HG02884 (cell line): ENCODE measurements around the gene FAM43B.

Experiments used
- ATAC-seq: cut with Tn5 transposase; IDR thresholded peaks from one replicate; pipeline ENCODE4 v1.9.1; 2021; ENCODE audit warnings: mild to moderate bottlenecking, moderate library complexity; ENCODE audit not compliant: unreplicated experiment

The FAM43B gene

GRCh38 chr1:20589331-20590278 is 37.2 kb downstream of the FAM43B start:
- ATAC-seq, result no peak

DNA sequence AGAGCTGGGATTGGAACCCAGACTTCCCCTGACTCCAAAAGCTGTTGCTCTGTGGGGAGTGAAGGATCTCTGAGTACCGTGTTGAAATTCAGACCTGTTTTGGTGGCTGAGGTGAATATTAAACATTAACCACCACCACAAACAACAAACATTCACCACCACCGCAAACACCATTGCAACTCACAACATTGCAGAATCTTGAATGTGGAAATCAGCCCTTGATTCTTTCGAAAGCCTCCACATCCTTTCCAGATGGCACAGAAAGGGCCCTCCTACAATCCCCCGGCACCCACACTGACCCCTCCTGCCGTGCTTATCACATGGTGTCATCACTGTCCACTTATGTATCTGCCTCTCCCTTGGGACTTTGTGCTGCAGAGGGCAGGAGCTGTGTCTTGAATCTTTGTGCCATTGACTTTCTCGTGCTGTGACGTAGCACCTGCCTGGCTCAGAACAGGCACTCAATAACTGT is 38.0 kb downstream of the FAM43B start:
- ATAC-seq, result no peak

GRCh38 chr1:20593756-20594155 is 41.4 kb downstream of the FAM43B start:
- no peak for ATAC-seq

GRCh38 chr1:20594746-20595145 is 42.4 kb downstream of the FAM43B start:
- no peak for ATAC-seq

GRCh38 chr1:20596106-20596505 is 43.7 kb downstream of the FAM43B start:
- ATAC-seq, result no peak

- ATAC-seq, result no peak
These were observed 45.3 kb downstream of the FAM43B start for GRCh38 chr1:20597650-20598049.

DNA sequence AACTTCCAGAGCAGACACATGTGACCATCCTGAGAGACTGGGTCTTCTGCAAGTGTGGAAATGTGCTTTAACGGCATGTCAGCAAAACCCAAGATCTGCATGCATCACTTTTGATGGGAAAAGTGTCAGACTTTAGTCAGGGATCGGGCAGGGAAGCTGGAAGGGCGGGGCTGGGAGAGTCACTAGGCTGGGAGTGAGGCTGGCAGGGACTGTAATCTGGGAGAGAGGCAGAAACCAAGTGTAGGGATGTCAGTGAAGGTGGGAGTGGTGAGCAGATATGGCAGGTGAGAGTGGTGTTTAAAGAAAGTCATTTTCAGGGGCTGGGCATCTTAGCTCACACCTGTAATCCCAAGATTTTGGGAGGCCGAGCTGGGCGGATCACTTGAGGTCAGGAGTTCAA is 47.8 kb downstream of the FAM43B start:
- ATAC-seq, result no peak

DNA sequence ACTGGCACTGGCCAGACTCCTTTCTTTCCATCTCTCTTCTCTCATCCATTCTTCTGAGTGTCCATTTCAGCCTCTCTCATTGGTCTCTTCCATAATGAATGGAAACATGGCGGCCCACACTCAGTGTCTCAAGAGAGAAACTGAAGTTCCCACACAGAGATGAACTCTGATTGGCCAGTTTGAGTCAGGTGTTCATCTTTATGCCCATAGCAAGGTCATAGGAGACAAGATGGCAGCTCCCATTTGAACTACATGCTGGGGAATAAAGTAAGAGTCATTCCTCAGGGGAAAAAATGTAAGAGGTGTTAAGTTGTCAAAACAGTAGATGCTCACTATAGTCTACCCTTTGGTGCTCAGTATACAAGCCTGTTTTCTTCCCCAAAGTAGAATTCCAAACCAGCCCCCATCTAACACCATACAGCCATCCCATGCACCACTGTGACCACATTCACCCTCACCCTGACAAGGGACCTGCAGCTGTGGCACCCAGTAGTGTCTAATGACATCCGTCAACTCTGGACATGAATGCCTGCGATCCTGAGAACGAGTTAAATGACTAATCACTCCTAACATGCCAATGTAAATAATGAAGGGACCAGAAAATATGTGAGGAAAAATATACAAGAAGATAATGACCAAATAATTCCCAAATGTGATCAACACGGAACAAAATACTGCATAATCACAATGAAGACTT is 48.9 kb downstream of the FAM43B start:
- no peak for ATAC-seq

DNA sequence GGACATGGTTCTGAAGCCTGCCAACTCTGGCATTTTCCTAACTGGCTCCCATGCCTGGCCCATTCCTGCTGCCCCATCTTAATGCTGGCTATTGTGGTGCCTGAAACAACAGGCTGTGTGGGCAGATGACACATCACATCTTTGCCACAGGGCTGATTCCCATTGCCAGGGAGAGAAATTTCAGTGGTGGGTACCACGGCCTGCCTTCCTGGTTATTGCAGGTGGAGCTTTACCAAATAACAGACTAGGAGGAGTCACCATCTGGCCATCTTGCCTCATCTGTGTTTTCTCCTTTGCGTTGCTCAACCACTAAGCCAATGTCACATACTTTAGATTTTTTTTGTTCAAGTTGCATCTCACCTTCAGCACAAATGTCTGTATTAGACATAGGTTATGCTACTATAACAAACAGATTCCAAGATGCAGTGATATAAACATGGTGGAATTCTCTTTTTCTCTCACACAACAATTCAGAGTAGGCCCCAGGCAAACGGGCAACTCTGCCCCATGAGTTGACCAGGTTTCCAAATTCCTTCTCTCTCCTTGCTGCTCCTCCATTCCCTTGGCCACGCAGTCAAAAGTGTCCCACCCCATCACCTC is 50.6 kb downstream of the FAM43B start:
- ATAC-seq, result no peak

GRCh38 chr1:20603504-20604464 is 51.4 kb downstream of the FAM43B start:
- ATAC-seq, result no peak
